K562 (cell line): ENCODE data around the gene ZAP70. TPM values are rescaled to one million over a fixed set of nuclear protein-coding genes. Genes with fewer than 3 reads are reported as not detected.

Experiments
- FOXJ3 ChIP-seq: sonication (generic); formaldehyde crosslinking; IDR thresholded peaks from 2 replicates; pipeline ENCODE4 v1.4.0; 2020; ENCODE audit warnings: mild to moderate bottlenecking, missing genetic modification reagents
- JUN ChIP-seq, 2 experiments: sonication (generic) in 1 of 2; formaldehyde crosslinking in 1 of 2; IDR thresholded peaks; 2 replicates each; pipeline versions ENCODE4 v1.6.1 to v1.8.0; 2012 to 2022; ENCODE audit warnings: borderline replicate concordance in 2 of 2, mild to moderate bottlenecking in 2 of 2, improper control_type of control experiment in 1 of 2, low read depth in 1 of 2, low read length in 1 of 2, missing genetic modification reagents in 1 of 2
- RBBP5 ChIP-seq: fragments of 200-600 bp; sonication (generic); IDR thresholded peaks from 2 replicates; pipeline ENCODE4 v1.6.1; 2012; ENCODE audit warnings: borderline replicate concordance, mild to moderate bottlenecking, low read length, control low read depth, inconsistent platforms; ENCODE audit not compliant: insufficient read depth, poor library complexity, severe bottlenecking
- SREBF1 ChIP-seq: fragments of 150-350 bp; IDR thresholded peaks from 2 replicates; pipeline ENCODE4 v1.6.1; 2014; ENCODE audit warnings: antibody characterized with exemption, low read depth, low read length, borderline replicate concordance
- XRCC5 ChIP-seq: fragments of 200-400 bp; formaldehyde crosslinking; IDR thresholded peaks from 2 replicates; pipeline ENCODE4 v1.6.1; 2017; ENCODE audit warnings: low read depth, mild to moderate bottlenecking, low read length
- polyA plus RNA-seq, 8 experiments: library from polyadenylated mRNA; depleted of rRNA in 4 of 8; stranded (reverse) in 5 of 8; unstranded in 3 of 8; fragments of >200 nt; fragmentation: Nextera tagmentation in 2 of 8; fragmentation: Illumina TruSeq in 1 of 8; extraction: Ambion mirVana in 2 of 8; extraction: Trizol in 1 of 8; gene quantifications; 2 replicates each; pipeline versions ENCODE4 v1.2.1 to v1.2.3, GENCODE V29; 2011 to 2014; ENCODE audit warnings: inconsistent platforms in 1 of 8, missing spikeins in 1 of 8
- total RNA-seq, 7 experiments: library from RNA; depleted of rRNA in 6 of 7; stranded (reverse); fragments of >200 nt in 6 of 7; fragmentation: Illumina TruSeq in 2 of 7; extraction: Trizol in 2 of 7; gene quantifications; 2 replicates each; pipeline versions ENCODE4 v1.2.1 to v1.2.3, GENCODE V29; 2011 to 2021; ENCODE audit warnings: low replicate concordance in 1 of 7
- TF ChIP-seq, protein P1 (sequence below): fragments of 250-450 bp; sonication (Bioruptor Pico); IDR thresholded peaks from 2 replicates; pipeline ENCODE4 v1.4.0; 2020

ZAP70 gene
- total and polyA plus RNA-seq, 9 of the 15 experiments (the other 6 are each of a cell fraction or from before 2014, with no cell fraction given) = 0.06 to 0.80 (median 0.21) TPM; not detected in 1

DNA sequence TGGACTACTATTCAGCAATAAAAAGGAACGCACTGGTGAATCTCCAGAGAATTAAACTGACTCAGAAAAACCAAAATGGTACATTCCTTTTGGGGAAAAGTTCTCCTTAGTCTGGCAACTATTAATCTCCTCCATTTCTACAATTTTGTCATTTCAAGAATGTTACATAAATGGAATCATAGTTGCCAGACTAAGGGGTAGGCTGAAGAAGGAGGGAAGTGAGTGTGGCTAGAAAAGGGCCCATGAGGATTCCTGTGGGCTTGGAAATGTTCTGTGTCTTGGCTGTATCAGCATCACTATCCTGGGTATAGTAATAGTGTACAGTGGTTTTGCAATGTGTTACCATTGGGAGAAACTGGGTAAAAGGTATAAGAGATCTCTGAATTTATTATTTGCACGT lies 72.4 kb downstream of the ZAP70 start (continued):
- TF ChIP-seq XRCC5 (no peak), RBBP5 (no peak), JUN (IDR thresholded peaks at IDR 0.05; ENCODE audit: borderline replicate concordance, low read depth, low read length) (no peak), JUN (CRISPR knock-in tag; IDR thresholded peaks at IDR 0.05; ENCODE audit: borderline replicate concordance) (no peak), SREBF1 (no peak), FOXJ3 (no peak)
- TF ChIP-seq, protein P1, sequence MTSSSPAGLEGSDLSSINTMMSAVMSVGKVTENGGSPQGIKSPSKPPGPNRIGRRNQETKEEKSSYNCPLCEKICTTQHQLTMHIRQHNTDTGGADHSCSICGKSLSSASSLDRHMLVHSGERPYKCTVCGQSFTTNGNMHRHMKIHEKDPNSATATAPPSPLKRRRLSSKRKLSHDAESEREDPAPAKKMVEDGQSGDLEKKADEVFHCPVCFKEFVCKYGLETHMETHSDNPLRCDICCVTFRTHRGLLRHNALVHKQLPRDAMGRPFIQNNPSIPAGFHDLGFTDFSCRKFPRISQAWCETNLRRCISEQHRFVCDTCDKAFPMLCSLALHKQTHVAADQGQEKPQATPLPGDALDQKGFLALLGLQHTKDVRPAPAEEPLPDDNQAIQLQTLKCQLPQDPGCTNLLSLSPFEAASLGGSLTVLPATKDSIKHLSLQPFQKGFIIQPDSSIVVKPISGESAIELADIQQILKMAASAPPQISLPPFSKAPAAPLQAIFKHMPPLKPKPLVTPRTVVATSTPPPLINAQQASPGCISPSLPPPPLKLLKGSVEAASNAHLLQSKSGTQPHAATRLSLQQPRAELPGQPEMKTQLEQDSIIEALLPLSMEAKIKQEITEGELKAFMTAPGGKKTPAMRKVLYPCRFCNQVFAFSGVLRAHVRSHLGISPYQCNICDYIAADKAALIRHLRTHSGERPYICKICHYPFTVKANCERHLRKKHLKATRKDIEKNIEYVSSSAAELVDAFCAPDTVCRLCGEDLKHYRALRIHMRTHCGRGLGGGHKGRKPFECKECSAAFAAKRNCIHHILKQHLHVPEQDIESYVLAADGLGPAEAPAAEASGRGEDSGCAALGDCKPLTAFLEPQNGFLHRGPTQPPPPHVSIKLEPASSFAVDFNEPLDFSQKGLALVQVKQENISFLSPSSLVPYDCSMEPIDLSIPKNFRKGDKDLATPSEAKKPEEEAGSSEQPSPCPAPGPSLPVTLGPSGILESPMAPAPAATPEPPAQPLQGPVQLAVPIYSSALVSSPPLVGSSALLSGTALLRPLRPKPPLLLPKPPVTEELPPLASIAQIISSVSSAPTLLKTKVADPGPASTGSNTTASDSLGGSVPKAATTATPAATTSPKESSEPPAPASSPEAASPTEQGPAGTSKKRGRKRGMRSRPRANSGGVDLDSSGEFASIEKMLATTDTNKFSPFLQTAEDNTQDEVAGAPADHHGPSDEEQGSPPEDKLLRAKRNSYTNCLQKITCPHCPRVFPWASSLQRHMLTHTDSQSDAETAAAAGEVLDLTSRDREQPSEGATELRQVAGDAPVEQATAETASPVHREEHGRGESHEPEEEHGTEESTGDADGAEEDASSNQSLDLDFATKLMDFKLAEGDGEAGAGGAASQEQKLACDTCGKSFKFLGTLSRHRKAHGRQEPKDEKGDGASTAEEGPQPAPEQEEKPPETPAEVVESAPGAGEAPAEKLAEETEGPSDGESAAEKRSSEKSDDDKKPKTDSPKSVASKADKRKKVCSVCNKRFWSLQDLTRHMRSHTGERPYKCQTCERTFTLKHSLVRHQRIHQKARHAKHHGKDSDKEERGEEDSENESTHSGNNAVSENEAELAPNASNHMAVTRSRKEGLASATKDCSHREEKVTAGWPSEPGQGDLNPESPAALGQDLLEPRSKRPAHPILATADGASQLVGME (CRISPR knock-in tag) = no peak
- TF ChIP-seq, all 486 proteins: peak for 0
